Stimulated activated CD4-positive, alpha-beta T cell treated with anti-CD3 and anti-CD28 coated beads, Interleukin-15, amount 100 ng/mL, for 1 hour (primary cell): ENCODE measurements around the gene LAYN.
A peak's percentile ranks its signal among the peaks of the same experiment; 100 is the strongest.

Experiments used
- DNase-seq, 2 donors: peaks; one replicate each; pipeline ENCODE4 v3.0.0-alpha.2; 2020; ENCODE audit warnings: low read depth in 1 of 2, low spot score in 1 of 2

LAYN gene

GRCh38 chr11:111531136-111531535 is 9.4 kb upstream of the LAYN start:
- DNase-seq: no peak

- peak in 1 of 2 donors; percentile 43 for DNase-seq
Observed at GRCh38 chr11:111531687-111532364, 8.7 kb upstream of the LAYN start.

- DNase-seq: no peak
Observed at GRCh38 chr11:111532365-111532709, 8.2 kb upstream of the LAYN start.

- DNase-seq: no peak
Observed at GRCh38 chr11:111535281-111535680, 5.2 kb upstream of the LAYN start.

- no peak for DNase-seq
Observed at GRCh38 chr11:111537336-111537860, 3.1 kb upstream of the LAYN start.

GRCh38 chr11:111538407-111539114 is 2.0 kb upstream of the LAYN start:
- DNase-seq: no peak

- no peak for DNase-seq
Observed at GRCh38 chr11:111539426-111540113, 950 bp upstream of the LAYN start.

- DNase-seq: no peak
Observed at GRCh38 chr11:111540937-111541253, 375 bp downstream of the LAYN start.

GRCh38 chr11:111541254-111542061 is 938 bp downstream of the LAYN start:
- no peak for DNase-seq

- no peak for DNase-seq
Observed at GRCh38 chr11:111542606-111543275, 2.2 kb downstream of the LAYN start.

- no peak for DNase-seq
Observed at GRCh38 chr11:111548525-111548924, 8.0 kb downstream of the LAYN start.

- no peak for DNase-seq
Observed at GRCh38 chr11:111549196-111549868, 8.8 kb downstream of the LAYN start.

GRCh38 chr11:111549869-111550203 is 9.3 kb downstream of the LAYN start:
- no peak for DNase-seq

- DNase-seq: no peak
Observed at GRCh38 chr11:111550258-111550657, 9.7 kb downstream of the LAYN start.

- DNase-seq: no peak
Observed at GRCh38 chr11:111554532-111554931, 14.0 kb downstream of the LAYN start.

GRCh38 chr11:111555255-111555654 is 14.7 kb downstream of the LAYN start:
- DNase-seq: no peak

- DNase-seq: no peak
Observed at GRCh38 chr11:111557425-111558111, 17.0 kb downstream of the LAYN start.

GRCh38 chr11:111559800-111560464 is 19.4 kb downstream of the LAYN start:
- no peak for DNase-seq

GRCh38 chr11:111560800-111561199 is 20.3 kb downstream of the LAYN start:
- no peak for DNase-seq
